ENCODE data around the gene FGFRL1.

GRCh38 chr4:1011666-1012033 is 224 bp downstream of the FGFRL1 start:
- no peak for TF ChIP-seq POLR2A (IDR thresholded peaks at IDR 0.05)
- no peak for TF ChIP-seq CTCF (IDR thresholded peaks at IDR 0.05)

Data from testis (tissue), 2 donors.